ENCODE results near the gene SELL.

- TF ChIP-seq CTCF (IDR thresholded peaks at IDR 0.05; ENCODE audit: insufficient read depth, low read length, poor library complexity, severe bottlenecking): no peak
- TF ChIP-seq EZH2phosphoT487 (conservative IDR thresholded peaks at IDR 0.05; ENCODE audit: low read length): no peak
Observed at GRCh38 chr1:169648709-169649108, 62.7 kb downstream of the SELL start.

Measured in SU-DHL-6 (cell line).